Middle frontal gyrus (tissue), 1 donor: Measurements from ENCODE around the gene HACL1.
A peak's percentile ranks its signal among the peaks of the same experiment; 100 is the strongest.
"Not testable (repeated sequence)": the region's sequence is repeated elsewhere in the genome, so short reads cannot be mapped to it uniquely, and the experiment has no call there.

Experiments
- DNase-seq: peaks from one replicate; pipeline ENCODE4 v3.0.0-alpha.2; 2015; ENCODE audit warnings: low spot score; ENCODE audit errors: extremely low spot score

The HACL1 gene

GRCh38 chr3:15630646-15631350 is 29.4 kb upstream of the HACL1 start:
- DNase-seq = no peak

GRCh38 chr3:15629860-15630597 is 28.7 kb upstream of the HACL1 start:
- peak; percentile 88 for DNase-seq

- DNase-seq = no peak
Measured at GRCh38 chr3:15628967-15629366, 27.6 kb upstream of the HACL1 start.

- DNase-seq = no peak
Measured at GRCh38 chr3:15623535-15624440, 22.4 kb upstream of the HACL1 start.

- not testable (repeated sequence) for DNase-seq
Measured at GRCh38 chr3:15619659-15620464, 18.5 kb upstream of the HACL1 start.

DNA sequence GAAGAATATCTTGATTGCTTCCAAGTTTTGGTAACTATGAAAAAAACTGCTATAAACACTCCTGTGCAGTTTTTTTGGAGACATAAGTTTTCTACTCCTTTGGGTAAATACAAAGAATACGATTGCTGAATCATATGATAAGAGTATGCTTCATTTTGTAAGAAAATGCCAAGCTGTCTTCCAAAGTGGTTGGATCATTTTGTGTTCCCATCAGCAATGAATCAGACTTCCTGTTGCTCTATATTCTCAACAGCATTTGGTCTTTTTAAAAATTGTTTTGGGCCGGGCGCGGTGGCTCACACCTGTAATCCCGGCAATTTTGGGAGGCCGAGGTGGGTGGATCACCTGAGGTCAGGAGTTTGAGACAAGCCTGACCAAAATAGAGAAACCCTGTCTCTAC is 14.7 kb upstream of the HACL1 start:
- DNase-seq = no peak

GRCh38 chr3:15614958-15615357 is 13.6 kb upstream of the HACL1 start:
- no peak for DNase-seq

DNA sequence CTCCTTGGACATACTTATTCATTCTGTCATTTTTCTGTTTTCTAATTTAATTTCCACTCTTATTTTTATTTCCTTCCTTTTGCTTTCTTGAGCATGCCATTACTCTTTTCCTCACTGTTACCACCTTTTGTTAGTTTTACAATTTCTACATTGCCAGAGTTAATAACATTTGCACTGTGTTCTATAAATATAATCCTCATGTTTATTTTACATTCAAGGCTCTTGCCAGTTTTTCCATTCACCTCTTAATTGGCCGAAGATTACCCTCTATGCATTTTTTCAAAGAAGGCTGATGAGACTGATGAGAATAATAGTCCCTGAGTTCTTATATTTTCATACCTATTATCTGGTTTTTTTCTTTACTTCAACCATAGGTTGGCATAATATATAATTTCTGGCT is 10.6 kb upstream of the HACL1 start:
- DNase-seq = no peak

DNA sequence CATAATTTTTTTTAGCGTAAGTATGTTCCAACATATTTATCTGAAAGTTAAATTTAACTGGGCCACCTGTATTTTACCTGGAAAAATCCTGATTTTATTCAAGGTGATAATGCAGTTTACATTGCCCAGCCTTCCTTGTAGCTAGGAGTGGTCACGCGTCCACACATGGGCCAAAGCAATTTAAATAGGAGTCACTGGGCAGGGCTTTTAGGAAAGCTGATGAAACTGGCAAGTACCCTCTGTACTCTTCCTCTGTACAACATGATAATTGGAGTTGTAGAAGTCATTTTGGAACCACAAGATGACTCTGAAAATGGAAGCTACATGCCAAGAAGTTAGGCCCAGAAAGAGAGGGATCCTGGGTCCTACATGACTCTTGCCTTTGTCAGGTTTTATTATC is 9.6 kb upstream of the HACL1 start:
- no peak for DNase-seq

DNA sequence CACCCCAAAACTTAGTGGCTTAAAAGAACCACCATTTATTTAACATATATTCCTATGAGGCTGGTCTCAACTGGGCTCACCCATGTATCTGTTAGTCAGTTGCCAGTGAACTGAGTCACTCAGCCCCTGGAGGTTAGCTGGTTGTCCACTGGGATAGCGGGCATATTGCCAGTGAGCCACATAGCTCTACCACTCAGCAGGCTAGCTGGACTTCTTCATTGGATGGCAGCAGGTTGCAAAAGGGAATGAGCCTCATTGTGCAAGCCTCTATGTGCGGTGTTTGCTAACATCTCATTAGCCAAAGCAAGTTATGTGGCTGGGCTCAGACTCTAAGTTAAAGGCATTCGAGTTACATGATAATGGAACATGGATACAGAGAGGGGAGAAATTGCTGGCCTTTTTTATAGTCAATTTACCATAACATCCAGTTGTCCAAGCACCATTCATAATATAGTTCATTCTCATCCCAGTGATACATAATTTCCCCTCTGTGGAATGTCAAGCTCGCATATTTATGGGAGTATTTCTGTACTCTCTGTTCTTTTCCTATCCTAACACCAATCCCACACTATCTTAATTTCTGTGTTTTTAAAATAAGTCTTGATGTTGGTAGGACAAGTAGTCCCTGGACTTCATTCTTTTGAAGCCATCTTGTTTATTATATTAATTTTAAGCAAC is 8.9 kb upstream of the HACL1 start:
- no peak for DNase-seq

DNA sequence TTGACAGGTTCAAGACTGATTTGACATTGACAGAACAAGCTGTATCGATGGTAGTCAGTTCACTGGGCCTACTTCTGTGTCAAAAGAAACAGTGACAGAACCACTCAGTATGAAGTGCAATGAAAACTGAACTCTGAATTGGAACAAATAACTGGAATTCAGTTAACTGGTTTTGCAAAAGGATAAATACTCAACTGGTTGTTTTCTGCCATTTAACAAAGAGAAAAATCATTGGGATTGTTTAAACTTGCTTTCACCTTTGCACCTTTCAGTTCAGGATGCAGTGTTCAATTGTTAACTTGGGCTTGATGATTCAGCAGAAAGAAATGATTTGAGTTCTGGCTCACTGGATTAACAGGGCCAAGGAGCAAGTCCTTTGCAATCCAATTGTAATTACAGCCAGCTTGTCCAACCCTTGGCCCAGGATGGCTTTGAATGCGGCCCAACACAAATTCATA is 5.1 kb upstream of the HACL1 start:
- DNase-seq = no peak

GRCh38 chr3:15604584-15604983 is 3.2 kb upstream of the HACL1 start:
- DNase-seq = not testable (repeated sequence)

- not testable (repeated sequence) for DNase-seq
Measured at GRCh38 chr3:15602816-15603215, 1.4 kb upstream of the HACL1 start.

DNA sequence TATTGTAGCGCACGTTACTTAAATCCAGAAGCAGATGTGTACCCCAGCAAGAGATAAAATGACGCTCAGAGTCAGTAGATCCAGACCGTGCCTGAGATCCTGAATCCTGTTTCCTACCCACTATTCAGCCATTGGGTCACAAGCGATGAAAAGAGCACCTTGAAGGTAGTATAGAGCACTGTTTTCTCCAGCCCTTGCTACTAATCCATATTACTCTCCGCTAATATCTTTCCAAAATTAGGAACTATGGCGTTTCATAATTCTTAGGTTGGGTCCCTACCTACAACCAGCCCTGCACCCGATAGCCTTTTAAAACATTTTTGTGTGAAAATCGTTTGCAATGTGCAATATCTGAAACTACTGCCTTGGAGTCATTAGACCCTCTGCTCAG is 772 bp upstream of the HACL1 start:
- no peak for DNase-seq

GRCh38 chr3:15601046-15601398 is 347 bp downstream of the HACL1 start:
- no peak for DNase-seq

GRCh38 chr3:15595955-15596354 is 5.4 kb downstream of the HACL1 start:
- DNase-seq = no peak

- DNase-seq = no peak
Measured at GRCh38 chr3:15592968-15593367, 8.4 kb downstream of the HACL1 start.

DNA sequence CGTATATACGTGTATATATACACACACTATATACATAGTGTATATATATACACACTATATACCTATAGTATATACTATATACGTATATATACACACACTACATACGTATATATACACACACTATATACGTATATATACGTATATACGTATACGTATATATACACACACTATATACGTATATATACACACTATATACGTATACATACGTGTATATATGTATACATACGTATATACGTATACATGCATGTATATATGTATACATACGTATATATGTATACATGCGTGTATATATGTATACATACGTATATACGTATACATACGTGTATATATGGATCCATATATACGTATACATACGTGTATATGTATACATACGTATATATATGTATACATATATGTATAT is 9.4 kb downstream of the HACL1 start:
- no peak for DNase-seq

- no peak for DNase-seq
Measured at GRCh38 chr3:15591242-15591641, 10.1 kb downstream of the HACL1 start.

- peak; percentile 55 for DNase-seq
Measured at GRCh38 chr3:15585111-15585845, 16.1 kb downstream of the HACL1 start.
